ENCODE data around the gene KRTAP9-3.
"Not testable (repeated sequence)": the region's sequence is repeated elsewhere in the genome, so short reads cannot be mapped to it uniquely, and the experiment has no call there.

KRTAP9-3 gene

GRCh38 chr17:41232399-41233105, at the start of gene KRTAP9-3:
TSS of gene KRTAP9-3 (plus strand) at chr17:41232449. CDS start at chr17:41232502, 53 bp downstream.
- DNase-seq: not testable (repeated sequence)

GRCh38 chr17:41184480-41184961, 47.7 kb upstream of the KRTAP9-3 start, which contains the start of gene KRTAP4-1:
TSS of gene KRTAP4-1 (minus strand) at chr17:41184911. CDS start at chr17:41184854, 57 bp downstream.
- DNase-seq: no peak

GRCh38 chr17:41185001-41185400, 47.2 kb upstream of the KRTAP9-3 start:
- no peak for DNase-seq

GRCh38 chr17:41186872-41187271, 45.4 kb upstream of the KRTAP9-3 start:
- no peak for DNase-seq

- DNase-seq: not testable (repeated sequence)
These were observed 42.4 kb upstream of the KRTAP9-3 start, which contains the start of gene KRTAP9-1 for GRCh38 chr17:41189837-41190318. TSS of gene KRTAP9-1 (plus strand) at chr17:41189887. CDS start at chr17:41189887, 0 bp downstream.

- DNase-seq: no peak
These were observed 41.9 kb upstream of the KRTAP9-3 start for GRCh38 chr17:41190328-41190727.

- no peak for DNase-seq
These were observed 36.2 kb upstream of the KRTAP9-3 start for GRCh38 chr17:41196068-41196467.

- DNase-seq: no peak
These were observed 32.7 kb upstream of the KRTAP9-3 start for GRCh38 chr17:41199421-41200078.

GRCh38 chr17:41211845-41212466, 20.3 kb upstream of the KRTAP9-3 start:
- no peak for DNase-seq

GRCh38 chr17:41212524-41213169, 19.6 kb upstream of the KRTAP9-3 start:
- DNase-seq: no peak

- no peak for DNase-seq
These were observed 16.6 kb upstream of the KRTAP9-3 start for GRCh38 chr17:41215681-41216080.

GRCh38 chr17:41223821-41224220, 8.4 kb upstream of the KRTAP9-3 start:
- no peak for DNase-seq

GRCh38 chr17:41226051-41226450, 6.2 kb upstream of the KRTAP9-3 start:
- DNase-seq: no peak

GRCh38 chr17:41226598-41227095, 5.6 kb upstream of the KRTAP9-3 start, which contains the start of gene KRTAP9-2:
TSS of gene KRTAP9-2 (plus strand) at chr17:41226648. CDS start at chr17:41226655, 7 bp downstream.
- not testable (repeated sequence) for DNase-seq

GRCh38 chr17:41230094-41230493, 2.2 kb upstream of the KRTAP9-3 start:
- no peak for DNase-seq

GRCh38 chr17:41231731-41232130, 518 bp upstream of the KRTAP9-3 start:
- DNase-seq: no peak

- DNase-seq: not testable (repeated sequence)
These were observed 4.9 kb downstream of the KRTAP9-3 start for GRCh38 chr17:41237116-41237515.

GRCh38 chr17:41237949-41238437, 5.7 kb downstream of the KRTAP9-3 start, which contains the start of gene KRTAP9-8:
TSS of gene KRTAP9-8 (plus strand) at chr17:41237999. CDS start at chr17:41238052, 53 bp downstream.
- DNase-seq: not testable (repeated sequence)

GRCh38 chr17:41246995-41247787, 14.9 kb downstream of the KRTAP9-3 start:
- DNase-seq: not testable (repeated sequence)

- DNase-seq: not testable (repeated sequence)
These were observed 17.5 kb downstream of the KRTAP9-3 start, which contains the start of gene KRTAP9-4 for GRCh38 chr17:41249637-41250240. TSS of gene KRTAP9-4 (plus strand) at chr17:41249687. CDS start at chr17:41249721, 34 bp downstream.

GRCh38 chr17:41251261-41251660, 19.0 kb downstream of the KRTAP9-3 start:
- no peak for DNase-seq
